ENCODE results near the gene LRRC74A.

LRRC74A gene

GRCh38 chr14:76810953-76811400 is 15.2 kb upstream of the LRRC74A start:
- DNase-seq, result peak; percentile 48

- DNase-seq, result no peak
Observed at GRCh38 chr14:76811561-76811960, 14.6 kb upstream of the LRRC74A start.

- peak; percentile 9 for DNase-seq
Observed at GRCh38 chr14:76812093-76812421, 14.2 kb upstream of the LRRC74A start.

GRCh38 chr14:76812422-76813383 is 13.5 kb upstream of the LRRC74A start, which contains the start of gene ANGEL1:
ANGEL1 (minus strand) TSS chr14:76812882; CDS start chr14:76812827, 55 bp downstream.
- peak; percentile 98 for DNase-seq

GRCh38 chr14:76814726-76815645 is 11.2 kb upstream of the LRRC74A start:
- DNase-seq, result no peak

DNA sequence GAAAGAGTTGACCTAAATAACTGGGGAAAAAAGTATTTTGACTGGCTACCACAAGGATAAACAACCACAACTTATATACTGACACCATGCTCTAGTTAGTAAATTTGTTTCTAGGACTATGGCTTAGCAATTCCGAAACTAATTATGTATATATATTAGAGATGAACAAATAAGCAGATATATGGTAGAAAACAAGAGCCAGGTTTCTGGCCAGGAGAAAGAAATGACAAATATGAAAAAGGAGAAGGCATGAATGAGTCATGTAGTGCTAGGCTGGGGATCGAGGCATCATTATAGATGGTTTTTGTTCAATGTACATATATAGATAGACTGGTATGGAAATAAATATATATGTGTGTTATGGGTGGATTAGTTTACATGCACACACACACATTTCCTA is 5.5 kb upstream of the LRRC74A start:
- no peak for DNase-seq

DNA sequence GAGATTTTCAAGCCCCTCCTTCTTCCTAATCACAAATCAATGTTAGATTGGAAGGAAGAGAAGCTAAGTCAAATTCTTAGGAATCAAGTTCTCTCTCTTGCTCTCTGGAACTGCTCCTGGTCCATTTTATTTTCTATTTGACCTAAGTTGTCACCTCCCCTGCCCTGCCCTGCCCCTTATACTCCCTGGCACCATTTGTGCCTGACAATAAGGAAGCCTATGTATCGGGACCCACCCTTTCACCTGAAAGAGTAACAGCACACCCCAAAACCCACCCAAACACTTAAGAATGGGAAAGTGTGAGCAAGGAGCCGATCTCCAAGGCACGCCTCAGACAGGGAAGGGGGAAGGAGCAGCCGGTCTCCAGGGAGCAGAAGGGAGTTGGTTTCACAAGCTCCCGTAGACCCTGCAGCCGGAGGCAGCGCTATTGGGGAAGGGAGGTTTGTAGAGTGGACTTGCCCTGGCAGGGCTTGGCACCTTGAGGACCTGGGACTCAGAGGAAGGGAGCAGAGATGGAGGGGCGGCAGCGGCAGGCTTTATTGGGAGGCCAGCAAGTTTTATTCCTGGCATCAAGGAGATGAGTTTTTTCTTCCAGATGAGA is 1.6 kb downstream of the LRRC74A start:
- no peak for DNase-seq

DNA sequence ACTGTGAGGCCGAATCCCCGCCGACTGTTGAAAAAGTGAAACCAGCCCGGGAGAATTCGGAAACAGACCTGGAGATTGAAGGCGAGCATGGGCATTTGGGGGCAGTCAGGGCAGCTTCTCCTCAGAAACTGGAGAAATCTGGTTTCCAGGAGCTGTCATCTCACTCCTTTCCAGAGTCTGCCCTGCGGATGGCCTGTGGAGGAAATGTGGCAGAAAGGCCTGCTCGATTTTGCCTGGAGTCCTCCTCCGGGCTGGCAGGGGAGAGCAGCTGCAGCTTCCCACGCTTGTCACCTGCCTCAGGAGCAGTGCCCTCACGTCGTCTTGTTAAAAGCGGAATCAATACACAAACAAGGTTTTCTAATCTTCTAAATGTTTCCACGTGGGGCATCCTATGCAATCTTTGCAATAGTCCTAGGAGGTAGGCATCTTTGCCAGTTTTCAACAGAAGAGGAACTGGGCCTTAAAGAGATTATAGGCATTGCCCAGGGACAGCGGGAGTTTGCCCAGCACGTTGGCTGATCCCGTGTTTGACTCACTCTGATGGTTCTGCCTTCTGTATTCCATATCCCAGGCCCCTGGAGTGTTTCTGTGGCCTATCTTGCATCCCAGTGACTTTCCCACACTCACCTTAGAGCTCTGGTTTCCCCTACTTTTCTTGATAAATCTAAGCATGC is 2.3 kb downstream of the LRRC74A start:
- no peak for DNase-seq

GRCh38 chr14:76829013-76829365 is 2.8 kb downstream of the LRRC74A start:
- DNase-seq, result no peak

DNA sequence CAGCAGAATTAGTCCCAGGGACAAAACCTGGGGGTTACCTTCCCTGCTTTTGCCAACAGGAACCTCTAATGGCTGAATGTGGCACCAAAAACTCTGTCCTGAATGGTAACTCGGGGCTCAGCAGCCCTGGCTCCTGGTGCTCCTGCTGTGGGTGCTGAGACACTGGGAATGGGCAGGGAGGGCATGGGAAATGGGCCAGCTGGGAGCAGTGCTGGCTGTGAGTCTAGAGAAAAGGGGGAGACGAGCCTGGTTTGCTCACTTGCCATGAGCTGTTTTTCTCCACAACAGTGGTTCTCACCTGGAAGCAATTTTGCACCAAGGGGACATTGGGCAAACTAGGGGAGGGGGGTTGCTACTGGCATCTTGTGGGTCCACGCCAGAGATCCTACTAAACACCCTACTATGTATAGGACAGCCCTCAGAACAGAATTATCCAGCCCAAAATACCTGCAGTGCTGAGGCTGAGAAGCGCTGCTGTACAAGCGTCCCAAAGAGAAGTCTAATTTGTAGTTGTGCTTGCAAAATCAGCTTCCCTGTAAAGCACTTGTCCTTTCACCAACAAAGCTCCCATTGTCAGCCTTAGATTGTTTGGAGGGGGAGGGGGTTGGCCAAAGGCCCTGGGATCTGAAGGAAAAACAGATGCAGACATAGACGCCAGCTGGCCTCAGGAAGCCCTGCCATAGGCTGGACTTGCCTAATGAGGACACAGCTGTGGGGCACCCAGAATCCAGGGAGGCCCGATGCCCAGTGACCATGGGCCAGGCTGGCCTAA is 3.6 kb downstream of the LRRC74A start:
- DNase-seq, result no peak

GRCh38 chr14:76830556-76830955 is 4.3 kb downstream of the LRRC74A start:
- DNase-seq, result no peak

GRCh38 chr14:76832503-76832988 is 6.3 kb downstream of the LRRC74A start:
- no peak for DNase-seq

GRCh38 chr14:76833011-76833410 is 6.8 kb downstream of the LRRC74A start:
- DNase-seq, result no peak

DNA sequence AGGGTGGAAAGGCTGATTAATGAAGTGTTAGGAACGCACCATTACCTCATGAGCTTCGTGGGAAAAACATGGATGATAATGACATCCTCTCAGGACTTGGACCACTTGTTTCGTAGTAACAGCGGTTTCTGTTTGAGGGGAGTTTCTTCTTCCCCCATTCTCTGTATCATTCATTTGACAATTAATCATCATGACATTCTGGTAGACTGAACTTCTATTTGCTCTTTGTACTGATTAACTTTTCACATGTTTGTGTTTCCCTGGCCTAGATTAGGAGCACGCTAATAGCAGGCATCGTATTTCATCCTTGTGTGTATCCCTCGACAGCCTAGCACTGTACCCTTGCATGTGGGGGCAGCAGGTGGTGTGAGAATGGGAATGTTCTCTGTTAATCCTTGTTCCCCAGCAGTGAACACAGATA is 8.0 kb downstream of the LRRC74A start:
- DNase-seq, result no peak

DNA sequence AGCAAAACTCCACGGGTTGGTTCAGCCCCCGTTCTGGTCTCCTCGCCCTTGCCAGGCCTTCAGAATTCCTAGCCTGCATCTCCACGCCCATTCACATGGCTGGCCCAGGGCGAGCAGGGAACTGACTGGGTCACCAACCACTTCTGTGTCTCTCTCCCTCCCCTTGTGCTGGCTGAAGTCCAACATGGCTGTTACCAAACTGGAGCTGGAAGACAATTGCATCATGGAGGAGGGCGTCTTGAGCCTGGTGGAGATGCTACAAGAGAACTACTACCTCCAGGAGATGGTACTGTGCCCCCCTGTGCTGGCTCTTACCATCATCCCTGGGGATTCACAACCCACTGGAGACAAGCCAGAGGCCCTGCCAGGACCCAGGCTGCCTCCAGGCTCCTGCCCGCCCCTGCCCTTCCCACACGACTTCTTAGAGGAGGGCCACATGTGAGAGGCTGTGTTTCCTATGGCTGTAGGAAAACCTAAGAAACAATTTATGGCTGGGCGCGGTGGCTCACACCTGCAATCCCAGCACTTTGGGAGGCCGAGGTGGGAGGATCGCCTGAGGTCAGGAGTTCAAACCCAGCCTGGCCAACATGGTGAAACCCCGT is 9.9 kb downstream of the LRRC74A start:
- DNase-seq, result no peak

DNA sequence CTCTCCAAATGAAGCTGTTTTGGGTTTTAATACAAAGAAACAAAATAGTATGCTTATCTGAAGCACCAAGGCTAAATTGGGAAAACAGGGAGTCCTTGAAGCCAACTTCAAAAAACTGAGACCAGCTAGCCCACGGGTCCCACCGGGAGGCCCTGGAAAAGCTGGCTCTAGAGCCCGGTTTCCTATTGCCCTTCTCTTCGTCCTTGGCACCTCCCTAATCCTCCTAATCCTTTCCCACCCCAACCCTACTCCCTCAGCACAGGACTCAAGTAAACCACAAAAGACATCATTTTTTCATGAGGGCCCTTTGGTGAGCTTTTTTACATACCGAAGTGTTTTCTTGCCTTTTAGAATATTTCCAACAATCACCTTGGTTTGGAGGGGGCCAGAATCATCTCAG is 11.3 kb downstream of the LRRC74A start:
- DNase-seq, result no peak

- DNase-seq, result no peak
Observed at GRCh38 chr14:76842414-76842813, 16.2 kb downstream of the LRRC74A start.

- peak; percentile 65 for DNase-seq
Observed at GRCh38 chr14:76844223-76844622, 18.0 kb downstream of the LRRC74A start.

- DNase-seq, result no peak
Observed at GRCh38 chr14:76846331-76847047, 20.3 kb downstream of the LRRC74A start.

- no peak for DNase-seq
Observed at GRCh38 chr14:76848879-76849278, 22.7 kb downstream of the LRRC74A start.
